HepG2 (cell line): Measurements from ENCODE around the gene ARHGDIA. TPM values are rescaled to one million over a fixed set of nuclear protein-coding genes. Genes with fewer than 3 reads are reported as not detected.

Experiments used
- CBFB ChIP-seq: sonication (generic); formaldehyde crosslinking; IDR thresholded peaks from 2 replicates; pipeline ENCODE4 v1.4.0; 2020; ENCODE audit warnings: missing genetic modification reagents
- EEA1 ChIP-seq: sonication (generic); formaldehyde crosslinking; IDR thresholded peaks from 2 replicates; pipeline ENCODE4 v1.5.1; 2020; ENCODE audit warnings: mild to moderate bottlenecking, missing genetic modification reagents, borderline replicate concordance
- KDM6A ChIP-seq: IDR thresholded peaks from 2 replicates; pipeline ENCODE4 v1.6.1; 2016; ENCODE audit warnings: low read depth
- MED13 ChIP-seq: sonication (generic); formaldehyde crosslinking; IDR thresholded peaks from 2 replicates; pipeline ENCODE4 v1.5.0; 2020; ENCODE audit warnings: missing genetic modification reagents
- MEF2D ChIP-seq: sonication (generic); formaldehyde crosslinking; IDR thresholded peaks from 2 replicates; pipeline ENCODE4 v1.5.1; 2020; ENCODE audit warnings: mild to moderate bottlenecking, missing genetic modification reagents
- SP5 ChIP-seq: IDR thresholded peaks from 2 replicates; pipeline ENCODE4 v1.6.1; 2016; ENCODE audit warnings: low read depth, borderline replicate concordance
- TOE1 ChIP-seq: sonication (generic); formaldehyde crosslinking; IDR thresholded peaks from 2 replicates; pipeline ENCODE4 v1.4.0; 2020; ENCODE audit warnings: mild to moderate bottlenecking, missing genetic modification reagents
- ZBTB20 ChIP-seq: sonication (generic); formaldehyde crosslinking; IDR thresholded peaks from 2 replicates; pipeline ENCODE4 v1.8.1; 2023; ENCODE audit warnings: missing genetic modification reagents, low read depth, mild to moderate bottlenecking, borderline replicate concordance
- ZNF292 ChIP-seq: sonication (generic); formaldehyde crosslinking; IDR thresholded peaks from 2 replicates; pipeline ENCODE4 v1.8.1; 2022; ENCODE audit warnings: mild to moderate bottlenecking, low read depth, missing genetic modification reagents, borderline replicate concordance
- ZNF552 ChIP-seq: sonication (generic); formaldehyde crosslinking; IDR thresholded peaks from 2 replicates; pipeline ENCODE4 v1.9.0; 2022; ENCODE audit warnings: missing genetic modification reagents, mild to moderate bottlenecking, borderline replicate concordance
- ZNF674 ChIP-seq: sonication (generic); formaldehyde crosslinking; IDR thresholded peaks from 2 replicates; pipeline ENCODE4 v1.5.0; 2020; ENCODE audit warnings: low read depth, mild to moderate bottlenecking, missing genetic modification reagents
- ZNF781 ChIP-seq: sonication (generic); formaldehyde crosslinking; IDR thresholded peaks from 2 replicates; pipeline ENCODE4 v1.5.1; 2020; ENCODE audit warnings: borderline replicate concordance, mild to moderate bottlenecking, missing genetic modification reagents; ENCODE audit errors: not compliant biosample characterization
- polyA plus RNA-seq, 8 experiments: library from polyadenylated mRNA; depleted of rRNA in 3 of 8; stranded (reverse) in 7 of 8; unstranded in 1 of 8; fragments of >200 nt; fragmentation: Illumina TruSeq in 4 of 8; extraction: Trizol in 4 of 8; gene quantifications; 2 replicates each; pipeline versions ENCODE4 v1.2.1 to v1.2.3, GENCODE V29; 2011 to 2016; ENCODE audit warnings: low read depth in 4 of 8, missing spikeins in 1 of 8, mixed read lengths in 1 of 8; ENCODE audit not compliant: insufficient read depth in 1 of 8
- total RNA-seq, 5 experiments: library from RNA; depleted of rRNA; stranded (reverse); fragments of >200 nt; fragmentation: Illumina TruSeq; extraction: Trizol; gene quantifications; 2 replicates each; pipeline ENCODE4 v1.2.3, GENCODE V29; 2016; ENCODE audit warnings: low read depth in 1 of 5
- TF ChIP-seq, protein P1 (sequence below): sonication (generic); formaldehyde crosslinking; IDR thresholded peaks from 2 replicates; pipeline ENCODE4 v1.4.0; 2020; ENCODE audit warnings: missing genetic modification reagents
- TF ChIP-seq, protein P2 (sequence below): sonication (generic); formaldehyde crosslinking; IDR thresholded peaks from 2 replicates; pipeline ENCODE4 v1.4.0; 2020; ENCODE audit warnings: mild to moderate bottlenecking, low read depth, missing genetic modification reagents
- TF ChIP-seq, protein P3 (sequence below): sonication (generic); formaldehyde crosslinking; IDR thresholded peaks from 2 replicates; pipeline ENCODE4 v1.9.0; 2022; ENCODE audit warnings: low read depth, missing genetic modification reagents

ARHGDIA gene
- total and polyA plus RNA-seq, 2 of the 13 experiments (the other 11 are each of a cell fraction or from before 2014, with no cell fraction given): 40.0 to 64.0 TPM

DNA sequence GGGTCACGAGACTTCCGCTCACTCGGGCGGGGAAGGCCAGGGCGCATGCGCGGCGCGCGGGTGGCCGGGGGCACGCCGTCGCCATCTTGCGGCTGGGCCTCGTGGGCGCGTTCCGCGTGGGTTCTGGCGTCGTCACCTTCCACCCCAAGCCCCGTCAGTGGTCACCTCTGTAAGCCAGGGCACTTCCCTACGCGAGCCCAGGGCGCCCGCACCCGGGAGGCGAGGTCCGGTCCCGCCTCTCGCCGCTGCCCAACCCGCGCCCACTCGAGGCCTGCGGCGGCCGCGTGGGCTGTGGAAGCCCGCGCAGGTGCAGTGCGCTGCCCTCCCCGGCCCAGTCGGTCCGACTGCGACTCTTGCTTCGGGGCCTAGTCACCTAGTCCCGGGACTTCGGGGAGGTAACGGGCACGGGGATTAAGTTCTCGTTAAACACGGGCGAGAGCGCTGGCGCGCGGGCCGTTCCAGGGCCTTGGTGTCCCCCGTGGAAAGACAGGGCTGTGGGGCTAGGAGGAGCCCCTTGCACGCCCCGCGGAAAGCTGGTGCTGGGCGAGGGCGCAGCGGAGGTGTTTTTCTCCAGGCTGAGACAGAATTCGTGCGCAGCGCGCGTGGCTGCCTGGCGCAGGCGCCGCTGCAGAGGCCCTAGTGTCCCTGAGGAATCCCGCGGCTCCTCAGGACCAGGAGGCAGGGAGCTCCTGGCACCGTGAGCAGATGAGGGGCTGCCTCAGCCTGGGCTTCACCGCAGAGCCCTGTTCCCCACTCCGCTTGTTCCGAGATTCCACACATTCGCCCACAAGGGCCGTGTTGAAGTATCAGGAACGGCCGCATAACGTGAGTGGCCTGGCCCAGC, 472 bp upstream of the ARHGDIA start (continued):
- TF ChIP-seq, protein P1, sequence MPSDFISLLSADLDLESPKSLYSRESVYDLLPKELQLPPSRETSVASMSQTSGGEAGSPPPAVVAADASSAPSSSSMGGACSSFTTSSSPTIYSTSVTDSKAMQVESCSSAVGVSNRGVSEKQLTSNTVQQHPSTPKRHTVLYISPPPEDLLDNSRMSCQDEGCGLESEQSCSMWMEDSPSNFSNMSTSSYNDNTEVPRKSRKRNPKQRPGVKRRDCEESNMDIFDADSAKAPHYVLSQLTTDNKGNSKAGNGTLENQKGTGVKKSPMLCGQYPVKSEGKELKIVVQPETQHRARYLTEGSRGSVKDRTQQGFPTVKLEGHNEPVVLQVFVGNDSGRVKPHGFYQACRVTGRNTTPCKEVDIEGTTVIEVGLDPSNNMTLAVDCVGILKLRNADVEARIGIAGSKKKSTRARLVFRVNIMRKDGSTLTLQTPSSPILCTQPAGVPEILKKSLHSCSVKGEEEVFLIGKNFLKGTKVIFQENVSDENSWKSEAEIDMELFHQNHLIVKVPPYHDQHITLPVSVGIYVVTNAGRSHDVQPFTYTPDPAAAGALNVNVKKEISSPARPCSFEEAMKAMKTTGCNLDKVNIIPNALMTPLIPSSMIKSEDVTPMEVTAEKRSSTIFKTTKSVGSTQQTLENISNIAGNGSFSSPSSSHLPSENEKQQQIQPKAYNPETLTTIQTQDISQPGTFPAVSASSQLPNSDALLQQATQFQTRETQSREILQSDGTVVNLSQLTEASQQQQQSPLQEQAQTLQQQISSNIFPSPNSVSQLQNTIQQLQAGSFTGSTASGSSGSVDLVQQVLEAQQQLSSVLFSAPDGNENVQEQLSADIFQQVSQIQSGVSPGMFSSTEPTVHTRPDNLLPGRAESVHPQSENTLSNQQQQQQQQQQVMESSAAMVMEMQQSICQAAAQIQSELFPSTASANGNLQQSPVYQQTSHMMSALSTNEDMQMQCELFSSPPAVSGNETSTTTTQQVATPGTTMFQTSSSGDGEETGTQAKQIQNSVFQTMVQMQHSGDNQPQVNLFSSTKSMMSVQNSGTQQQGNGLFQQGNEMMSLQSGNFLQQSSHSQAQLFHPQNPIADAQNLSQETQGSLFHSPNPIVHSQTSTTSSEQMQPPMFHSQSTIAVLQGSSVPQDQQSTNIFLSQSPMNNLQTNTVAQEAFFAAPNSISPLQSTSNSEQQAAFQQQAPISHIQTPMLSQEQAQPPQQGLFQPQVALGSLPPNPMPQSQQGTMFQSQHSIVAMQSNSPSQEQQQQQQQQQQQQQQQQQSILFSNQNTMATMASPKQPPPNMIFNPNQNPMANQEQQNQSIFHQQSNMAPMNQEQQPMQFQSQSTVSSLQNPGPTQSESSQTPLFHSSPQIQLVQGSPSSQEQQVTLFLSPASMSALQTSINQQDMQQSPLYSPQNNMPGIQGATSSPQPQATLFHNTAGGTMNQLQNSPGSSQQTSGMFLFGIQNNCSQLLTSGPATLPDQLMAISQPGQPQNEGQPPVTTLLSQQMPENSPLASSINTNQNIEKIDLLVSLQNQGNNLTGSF (CRISPR knock-in tag): peak; percentile 89
- peak; percentile 53 for TF ChIP-seq ZBTB20
- TF ChIP-seq ZNF292 (CRISPR knock-in tag): no peak; the same call in 1 of the 2 replicates
- TF ChIP-seq MEF2D (CRISPR knock-in tag): no peak
- peak; percentile 26 for TF ChIP-seq ZNF781 (CRISPR knock-in tag)
- TF ChIP-seq KDM6A (CRISPR knock-in tag): 0 out of 2 replicates have a peak, but pooled peaks have one; percentile 8
- TF ChIP-seq ZNF552 (CRISPR knock-in tag): peak; percentile 98
- TF ChIP-seq EEA1 (CRISPR knock-in tag): peak; percentile 78; the same call in 1 of the 2 replicates
- no peak for TF ChIP-seq MED13
- TF ChIP-seq, protein P2, sequence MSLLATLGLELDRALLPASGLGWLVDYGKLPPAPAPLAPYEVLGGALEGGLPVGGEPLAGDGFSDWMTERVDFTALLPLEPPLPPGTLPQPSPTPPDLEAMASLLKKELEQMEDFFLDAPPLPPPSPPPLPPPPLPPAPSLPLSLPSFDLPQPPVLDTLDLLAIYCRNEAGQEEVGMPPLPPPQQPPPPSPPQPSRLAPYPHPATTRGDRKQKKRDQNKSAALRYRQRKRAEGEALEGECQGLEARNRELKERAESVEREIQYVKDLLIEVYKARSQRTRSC (CRISPR knock-in tag): no peak
- no peak; the same call in 1 of the 2 replicates for TF ChIP-seq ZNF674 (CRISPR knock-in tag)
- peak; percentile 86 for TF ChIP-seq CBFB (CRISPR knock-in tag)
- TF ChIP-seq, protein P3, sequence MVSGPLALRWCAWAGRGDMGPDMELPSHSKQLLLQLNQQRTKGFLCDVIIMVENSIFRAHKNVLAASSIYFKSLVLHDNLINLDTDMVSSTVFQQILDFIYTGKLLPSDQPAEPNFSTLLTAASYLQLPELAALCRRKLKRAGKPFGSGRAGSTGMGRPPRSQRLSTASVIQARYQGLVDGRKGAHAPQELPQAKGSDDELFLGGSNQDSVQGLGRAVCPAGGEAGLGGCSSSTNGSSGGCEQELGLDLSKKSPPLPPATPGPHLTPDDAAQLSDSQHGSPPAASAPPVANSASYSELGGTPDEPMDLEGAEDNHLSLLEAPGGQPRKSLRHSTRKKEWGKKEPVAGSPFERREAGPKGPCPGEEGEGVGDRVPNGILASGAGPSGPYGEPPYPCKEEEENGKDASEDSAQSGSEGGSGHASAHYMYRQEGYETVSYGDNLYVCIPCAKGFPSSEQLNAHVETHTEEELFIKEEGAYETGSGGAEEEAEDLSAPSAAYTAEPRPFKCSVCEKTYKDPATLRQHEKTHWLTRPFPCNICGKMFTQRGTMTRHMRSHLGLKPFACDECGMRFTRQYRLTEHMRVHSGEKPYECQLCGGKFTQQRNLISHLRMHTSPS (CRISPR knock-in tag): no peak; the same call in 1 of the 2 replicates
- TF ChIP-seq TOE1: peak; percentile 88; the same call in 1 of the 2 replicates
- TF ChIP-seq SP5: peak; percentile 75; the same call in 1 of the 2 replicates
